GM21737 (cell line): ENCODE data around the gene FTL.

ENCODE experiments used
- ATAC-seq: cut with Tn5 transposase; IDR thresholded peaks from one replicate; pipeline ENCODE4 v1.9.1; 2021; ENCODE audit warnings: mild to moderate bottlenecking, moderate library complexity; ENCODE audit not compliant: unreplicated experiment

FTL gene

GRCh38 chr19:48964205-48965039 is 687 bp upstream of the FTL start:
- no peak for ATAC-seq

- no peak for ATAC-seq
Measured at GRCh38 chr19:48965806-48966540, 864 bp downstream of the FTL start.

GRCh38 chr19:48966541-48967345 is 1.6 kb downstream of the FTL start:
- no peak for ATAC-seq

GRCh38 chr19:48967346-48968178 is 2.5 kb downstream of the FTL start:
- ATAC-seq = no peak

- no peak for ATAC-seq
Measured at GRCh38 chr19:48968179-48968661, 3.1 kb downstream of the FTL start.

- ATAC-seq = no peak
Measured at GRCh38 chr19:48968813-48969218, 3.7 kb downstream of the FTL start.

GRCh38 chr19:48969276-48970138 is 4.4 kb downstream of the FTL start:
- no peak for ATAC-seq

- no peak for ATAC-seq
Measured at GRCh38 chr19:48970139-48970766, 5.1 kb downstream of the FTL start.

- no peak for ATAC-seq
Measured at GRCh38 chr19:48970923-48971395, 5.8 kb downstream of the FTL start.

- ATAC-seq = no peak
Measured at GRCh38 chr19:48975947-48976847, 11.1 kb downstream of the FTL start.

GRCh38 chr19:48977061-48977460 is 12.0 kb downstream of the FTL start:
- no peak for ATAC-seq

GRCh38 chr19:48982280-48982679 is 17.2 kb downstream of the FTL start:
- no peak for ATAC-seq

GRCh38 chr19:48985711-48986110 is 20.6 kb downstream of the FTL start:
- ATAC-seq = no peak

GRCh38 chr19:48986211-48986610 is 21.1 kb downstream of the FTL start:
- no peak for ATAC-seq

GRCh38 chr19:48987323-48987722 is 22.2 kb downstream of the FTL start:
- ATAC-seq = no peak

GRCh38 chr19:48988286-48988685 is 23.2 kb downstream of the FTL start:
- ATAC-seq = no peak

GRCh38 chr19:48988860-48989259 is 23.8 kb downstream of the FTL start:
- no peak for ATAC-seq
